ENCODE measurements around the gene POLR2J. TPM values are rescaled to one million over a fixed set of nuclear protein-coding genes. Genes with fewer than 3 reads are reported as not detected.

POLR2J gene
- total RNA-seq, 4 donors from 2014 or later: 8.2 to 38.8 (median 14.0) TPM

DNA sequence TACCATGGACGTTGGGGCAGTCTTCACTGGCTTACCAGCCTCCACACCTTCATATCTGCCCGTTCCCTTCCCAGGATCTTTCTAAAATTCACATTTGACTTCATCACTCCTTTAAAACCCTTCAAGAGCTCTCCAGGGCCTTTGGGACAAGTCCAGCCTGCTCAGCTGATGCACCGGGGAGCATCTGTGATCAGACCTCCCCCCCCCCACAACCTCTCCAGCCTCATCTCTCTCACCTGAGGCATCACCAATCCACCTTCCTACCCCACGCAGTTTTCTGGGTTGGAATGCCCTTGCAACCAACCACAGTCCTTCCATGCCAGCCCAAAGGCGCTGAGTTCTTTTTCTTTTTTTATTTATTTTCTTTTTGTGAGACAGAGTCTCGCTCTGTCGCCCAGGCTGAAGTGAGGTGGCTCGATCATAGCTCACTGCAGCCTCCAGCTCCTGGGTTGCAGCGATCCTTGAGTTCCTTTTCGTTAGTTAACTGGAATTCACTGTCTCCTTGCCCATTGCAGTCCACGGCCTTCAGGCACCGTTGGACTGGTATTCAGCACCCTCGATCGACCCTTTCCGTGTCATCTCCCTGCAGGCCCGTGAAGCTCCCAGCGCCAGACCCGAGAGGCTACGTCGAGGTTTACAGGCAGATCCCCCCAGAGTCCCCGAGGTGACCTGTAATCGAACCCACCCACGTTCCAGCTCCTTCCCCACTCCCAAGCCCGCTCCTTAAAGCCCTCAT lies 14.7 kb downstream of the POLR2J start:
- Histone ChIP-seq H3K4me1 (peaks cover 6 to 11% of the 10 kb centered on the region in 2 donors), H3K27me3 (no peaks in the 10 kb centered on the region), H3K9me3 (no peaks in the 10 kb centered on the region), H3K27ac (peak overlapping the region; percentile 74 to 75), H3K4me3 (peak overlapping the region; percentile 81 to 92), H3K36me3 (no peaks in the 10 kb centered on the region)
- TF ChIP-seq, protein P1, sequence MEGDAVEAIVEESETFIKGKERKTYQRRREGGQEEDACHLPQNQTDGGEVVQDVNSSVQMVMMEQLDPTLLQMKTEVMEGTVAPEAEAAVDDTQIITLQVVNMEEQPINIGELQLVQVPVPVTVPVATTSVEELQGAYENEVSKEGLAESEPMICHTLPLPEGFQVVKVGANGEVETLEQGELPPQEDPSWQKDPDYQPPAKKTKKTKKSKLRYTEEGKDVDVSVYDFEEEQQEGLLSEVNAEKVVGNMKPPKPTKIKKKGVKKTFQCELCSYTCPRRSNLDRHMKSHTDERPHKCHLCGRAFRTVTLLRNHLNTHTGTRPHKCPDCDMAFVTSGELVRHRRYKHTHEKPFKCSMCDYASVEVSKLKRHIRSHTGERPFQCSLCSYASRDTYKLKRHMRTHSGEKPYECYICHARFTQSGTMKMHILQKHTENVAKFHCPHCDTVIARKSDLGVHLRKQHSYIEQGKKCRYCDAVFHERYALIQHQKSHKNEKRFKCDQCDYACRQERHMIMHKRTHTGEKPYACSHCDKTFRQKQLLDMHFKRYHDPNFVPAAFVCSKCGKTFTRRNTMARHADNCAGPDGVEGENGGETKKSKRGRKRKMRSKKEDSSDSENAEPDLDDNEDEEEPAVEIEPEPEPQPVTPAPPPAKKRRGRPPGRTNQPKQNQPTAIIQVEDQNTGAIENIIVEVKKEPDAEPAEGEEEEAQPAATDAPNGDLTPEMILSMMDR (IDR thresholded peaks at IDR 0.05): no peak
- no peak for TF ChIP-seq POLR2A (IDR thresholded peaks at IDR 0.05)
- DNase-seq: no peak
- intact Hi-C loops (cut with DNase I; ENCODE audit: low total_unique reads): no loop called here

DNA sequence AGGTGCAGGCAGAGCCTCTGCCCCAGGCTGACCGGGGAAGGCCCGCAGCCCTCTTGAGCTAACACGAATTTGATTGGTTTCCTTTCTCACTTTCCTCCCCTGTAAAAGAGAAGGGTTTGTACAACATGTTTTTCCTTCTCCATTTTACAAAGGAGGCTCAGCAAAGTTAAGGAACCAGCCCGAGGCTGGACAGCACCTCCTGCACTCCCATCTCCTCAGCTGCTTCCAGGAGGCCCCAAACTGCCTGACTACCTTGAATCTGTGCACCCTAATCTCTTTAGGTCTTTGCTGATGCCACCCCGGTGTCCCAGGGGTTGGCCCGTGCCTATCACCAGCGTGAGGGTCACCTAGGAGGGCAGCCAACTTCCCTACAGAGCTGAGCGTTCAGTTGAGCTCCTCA lies 18.3 kb downstream of the POLR2J start:
- intact Hi-C loops (cut with DNase I; ENCODE audit: low total_unique reads): no loop called here
- H3K27me3 ChIP-seq: no peaks in the 10 kb centered on the region
- no peak overlapping the region for H3K4me3 ChIP-seq
- H3K27ac ChIP-seq: no peak overlapping the region
- DNase-seq: no peak
- H3K4me1 ChIP-seq: peaks cover 6% of the 10 kb centered on the region in 2 donors
- H3K9me3 ChIP-seq: no peaks in the 10 kb centered on the region
- no peak for TF ChIP-seq POLR2A (IDR thresholded peaks at IDR 0.05)
- TF ChIP-seq, protein P1 (IDR thresholded peaks at IDR 0.05): no peak
- no peaks in the 10 kb centered on the region for H3K36me3 ChIP-seq

DNA sequence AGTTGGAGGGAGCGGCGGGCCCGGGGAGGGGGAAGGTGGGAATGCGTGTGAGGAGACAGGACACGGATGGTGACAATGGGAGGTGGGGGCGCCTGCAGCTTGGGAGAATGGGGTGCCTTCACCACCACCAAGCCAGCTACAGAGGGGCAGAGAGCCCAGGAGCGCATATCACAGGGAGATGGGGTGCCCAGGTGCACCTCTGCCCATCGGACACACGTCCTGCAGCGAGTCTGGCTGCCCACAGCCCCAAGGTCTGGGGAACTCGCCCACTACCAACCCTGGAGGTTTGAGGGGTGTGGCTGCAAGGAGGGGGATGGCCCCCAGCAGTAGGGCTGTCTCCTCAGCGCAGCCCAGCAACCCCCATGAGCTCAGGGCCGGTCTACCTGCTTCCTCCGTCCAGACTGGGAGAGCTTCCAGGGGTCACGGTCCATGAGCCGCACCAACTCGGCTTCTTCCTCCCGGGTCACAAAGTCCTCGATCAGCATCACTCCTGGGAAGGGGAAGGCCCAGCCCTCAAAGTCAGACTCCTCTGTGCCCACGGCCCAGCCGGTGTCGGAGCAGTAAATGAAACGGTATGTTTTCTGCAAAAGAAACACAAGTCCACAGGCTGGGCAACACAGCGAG lies 19.4 kb downstream of the POLR2J start:
- intact Hi-C loops (cut with DNase I; ENCODE audit: low total_unique reads): no loop called here
- H3K27me3 ChIP-seq: no peaks in the 10 kb centered on the region
- H3K9me3 ChIP-seq: no peaks in the 10 kb centered on the region
- no peak for DNase-seq
- no peaks in the 10 kb centered on the region for H3K36me3 ChIP-seq
- TF ChIP-seq POLR2A (IDR thresholded peaks at IDR 0.05): no peak
- TF ChIP-seq, protein P1 (IDR thresholded peaks at IDR 0.05): no peak
- H3K4me1 ChIP-seq: peaks cover 6% of the 10 kb centered on the region in 2 donors
- H3K4me3 ChIP-seq: no peak overlapping the region
- H3K27ac ChIP-seq: no peak overlapping the region

DNA sequence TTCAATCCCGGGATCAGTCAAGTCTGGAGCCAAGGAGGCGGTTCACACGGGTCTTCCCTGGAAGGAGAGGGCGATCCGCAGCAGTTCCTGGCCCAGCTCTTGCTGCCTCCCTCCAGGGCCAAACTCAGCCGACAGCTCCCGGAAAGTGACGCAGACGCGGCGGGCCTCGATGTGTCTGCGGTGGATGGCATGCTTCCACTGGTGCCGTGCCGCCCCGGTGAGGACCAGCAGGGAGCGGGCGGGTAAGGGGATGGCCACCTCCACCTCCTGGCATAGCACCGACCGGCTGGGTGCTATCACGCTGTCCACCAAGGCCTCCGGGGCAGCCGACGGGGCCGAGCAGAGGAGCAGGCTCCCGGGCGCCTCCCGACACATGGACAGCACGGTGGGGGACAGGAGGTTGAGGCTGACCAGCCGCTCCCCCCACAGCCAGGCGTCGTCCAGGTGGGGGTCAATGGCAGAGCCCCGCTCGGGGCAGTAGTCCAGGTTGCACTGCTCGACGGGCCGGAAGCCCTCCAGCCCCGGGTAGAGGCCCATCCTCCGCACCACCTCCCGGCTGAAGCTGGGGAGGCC lies 21.3 kb downstream of the POLR2J start:
- DNase-seq: no peak
- Histone ChIP-seq H3K4me3 (no peak overlapping the region), H3K27ac (no peak overlapping the region), H3K36me3 (no peaks in the 10 kb centered on the region), H3K27me3 (no peaks in the 10 kb centered on the region), H3K9me3 (no peaks in the 10 kb centered on the region), H3K4me1 (no peaks in the 10 kb centered on the region)
- TF ChIP-seq, protein P1 (IDR thresholded peaks at IDR 0.05): no peak
- no peak for TF ChIP-seq POLR2A (IDR thresholded peaks at IDR 0.05)
- intact Hi-C loops (cut with DNase I; ENCODE audit: low total_unique reads): no loop called here

DNA sequence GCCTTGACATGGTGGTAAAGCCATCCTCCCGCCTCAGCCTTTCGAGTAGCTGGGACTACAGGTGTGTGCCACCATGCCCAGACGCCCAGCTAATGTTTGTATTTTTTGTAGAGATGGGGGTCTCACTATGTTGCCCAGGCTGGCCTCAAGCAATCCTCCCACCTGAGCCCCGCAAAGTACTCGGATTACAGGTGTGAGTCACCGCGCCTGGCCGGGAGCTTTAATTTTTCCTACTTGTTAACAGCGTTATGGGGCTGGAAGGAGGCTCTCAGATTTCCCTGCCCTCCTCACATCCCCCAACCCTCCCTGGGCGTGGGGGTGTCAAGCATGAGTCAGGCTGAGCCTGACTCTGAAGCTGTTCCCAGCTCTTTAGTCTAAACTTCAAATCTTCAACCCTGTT lies 22.4 kb downstream of the POLR2J start:
- intact Hi-C loops (cut with DNase I; ENCODE audit: low total_unique reads): no loop called here
- H3K36me3 ChIP-seq: no peaks in the 10 kb centered on the region
- no peak overlapping the region for H3K27ac ChIP-seq
- no peaks in the 10 kb centered on the region for H3K9me3 ChIP-seq
- H3K27me3 ChIP-seq: no peaks in the 10 kb centered on the region
- no peak for DNase-seq
- no peaks in the 10 kb centered on the region for H3K4me1 ChIP-seq
- TF ChIP-seq, protein P1 (IDR thresholded peaks at IDR 0.05): no peak
- TF ChIP-seq POLR2A (IDR thresholded peaks at IDR 0.05): no peak
- H3K4me3 ChIP-seq: no peak overlapping the region
